Chondrocyte (in vitro differentiated cells): ENCODE measurements around the gene MCM7. TPM values are rescaled to one million over a fixed set of nuclear protein-coding genes. Genes with fewer than 3 reads are reported as not detected.
A peak's percentile ranks its signal among the peaks of the same experiment; 100 is the strongest.

ENCODE experiments used
- DNase-seq: peaks from one replicate; pipeline ENCODE4 v3.0.0; 2021; ENCODE audit warnings: mixed read lengths, low spot score
- H3K27ac Mint-ChIP-seq: one replicate; pipeline ENCODE4 v1.8.0; 2021; ENCODE audit warnings: mild to moderate bottlenecking, moderate library complexity, mixed read lengths; ENCODE audit not compliant: unreplicated experiment
- H3K27me3 Mint-ChIP-seq: 2 replicates; pipeline ENCODE4 v1.8.0; 2021; ENCODE audit warnings: low read depth, mixed read lengths
- H3K36me3 Mint-ChIP-seq: 2 replicates; pipeline ENCODE4 v1.8.0; 2021; ENCODE audit warnings: low read depth, mixed read lengths
- H3K4me1 Mint-ChIP-seq: 2 replicates; pipeline ENCODE4 v1.8.0; 2021; ENCODE audit warnings: low read depth, mild to moderate bottlenecking, mixed read lengths
- H3K4me3 Mint-ChIP-seq: one replicate; pipeline ENCODE4 v1.8.0; 2021; ENCODE audit warnings: mild to moderate bottlenecking, moderate library complexity, mixed read lengths; ENCODE audit not compliant: unreplicated experiment
- H3K9me3 Mint-ChIP-seq: 2 replicates; pipeline ENCODE4 v1.8.0; 2021; ENCODE audit warnings: low read depth, mixed read lengths
- CTCF ChIP-seq: fragments of 200-600 bp; sonication (generic); IDR thresholded peaks from 2 replicates; pipeline ENCODE4 v1.5.0; 2021; ENCODE audit warnings: antibody characterized with exemption, mild to moderate bottlenecking, moderate library complexity
- total RNA-seq: library from RNA; stranded (reverse); gene quantifications from 3 replicates; pipeline ENCODE4 v1.2.1, GENCODE V29; 2021

The MCM7 gene
- total RNA-seq, 1 donor from 2014 or later: 34.0 TPM

- no peaks in the 10 kb centered on the region for H3K4me1 Mint-ChIP-seq
- no peaks in the 10 kb centered on the region for H3K27me3 Mint-ChIP-seq
- peaks cover 29% of the 10 kb centered on the region for H3K36me3 Mint-ChIP-seq
- H3K27ac Mint-ChIP-seq: no peak overlapping the region
- H3K4me3 Mint-ChIP-seq: no peak overlapping the region
- no peaks in the 10 kb centered on the region for H3K9me3 Mint-ChIP-seq
- no peak for DNase-seq
- TF ChIP-seq CTCF: no peak
Observed at GRCh38 chr7:100111156-100111555, 10.0 kb upstream of the MCM7 start.

GRCh38 chr7:100109521-100110163, 8.4 kb upstream of the MCM7 start:
- H3K36me3 Mint-ChIP-seq: peaks cover 34% of the 10 kb centered on the region
- H3K9me3 Mint-ChIP-seq: no peaks in the 10 kb centered on the region

GRCh38 chr7:100107890-100108289, 6.7 kb upstream of the MCM7 start:
- Mint-ChIP-seq H3K36me3 (peaks cover 33% of the 10 kb centered on the region), H3K4me3 (no peak overlapping the region), H3K9me3 (no peaks in the 10 kb centered on the region), H3K27me3 (no peaks in the 10 kb centered on the region), H3K27ac (no peak overlapping the region), H3K4me1 (peaks cover 9% of the 10 kb centered on the region)
- no peak for DNase-seq
- TF ChIP-seq CTCF: no peak

More at GRCh38 chr7:100109521-100110163, 8.4 kb upstream of the MCM7 start:
- Mint-ChIP-seq H3K27ac (no peak overlapping the region), H3K27me3 (no peaks in the 10 kb centered on the region), H3K4me1 (no peaks in the 10 kb centered on the region), H3K4me3 (no peak overlapping the region)
- TF ChIP-seq CTCF: peak; percentile 32
- DNase-seq: no peak

- Mint-ChIP-seq H3K27me3 (no peaks in the 10 kb centered on the region), H3K27ac (no peak overlapping the region), H3K9me3 (no peaks in the 10 kb centered on the region), H3K36me3 (peaks cover 30% of the 10 kb centered on the region), H3K4me3 (no peak overlapping the region), H3K4me1 (peaks cover 16% of the 10 kb centered on the region)
- TF ChIP-seq CTCF: no peak
- DNase-seq: no peak
Observed at GRCh38 chr7:100107125-100107737, 6.0 kb upstream of the MCM7 start.

GRCh38 chr7:100106633-100107032, 5.4 kb upstream of the MCM7 start:
- no peaks in the 10 kb centered on the region for H3K27me3 Mint-ChIP-seq

More at GRCh38 chr7:100106633-100107032, 5.4 kb upstream of the MCM7 start:
- H3K4me1 Mint-ChIP-seq: peaks cover 17% of the 10 kb centered on the region
- H3K4me3 Mint-ChIP-seq: no peak overlapping the region
- no peaks in the 10 kb centered on the region for H3K9me3 Mint-ChIP-seq
- no peak overlapping the region for H3K27ac Mint-ChIP-seq
- no peak for DNase-seq
- H3K36me3 Mint-ChIP-seq: peaks cover 30% of the 10 kb centered on the region
- TF ChIP-seq CTCF: no peak
